ENCODE data around the gene IL12RB2.

IL12RB2 gene, protein sequence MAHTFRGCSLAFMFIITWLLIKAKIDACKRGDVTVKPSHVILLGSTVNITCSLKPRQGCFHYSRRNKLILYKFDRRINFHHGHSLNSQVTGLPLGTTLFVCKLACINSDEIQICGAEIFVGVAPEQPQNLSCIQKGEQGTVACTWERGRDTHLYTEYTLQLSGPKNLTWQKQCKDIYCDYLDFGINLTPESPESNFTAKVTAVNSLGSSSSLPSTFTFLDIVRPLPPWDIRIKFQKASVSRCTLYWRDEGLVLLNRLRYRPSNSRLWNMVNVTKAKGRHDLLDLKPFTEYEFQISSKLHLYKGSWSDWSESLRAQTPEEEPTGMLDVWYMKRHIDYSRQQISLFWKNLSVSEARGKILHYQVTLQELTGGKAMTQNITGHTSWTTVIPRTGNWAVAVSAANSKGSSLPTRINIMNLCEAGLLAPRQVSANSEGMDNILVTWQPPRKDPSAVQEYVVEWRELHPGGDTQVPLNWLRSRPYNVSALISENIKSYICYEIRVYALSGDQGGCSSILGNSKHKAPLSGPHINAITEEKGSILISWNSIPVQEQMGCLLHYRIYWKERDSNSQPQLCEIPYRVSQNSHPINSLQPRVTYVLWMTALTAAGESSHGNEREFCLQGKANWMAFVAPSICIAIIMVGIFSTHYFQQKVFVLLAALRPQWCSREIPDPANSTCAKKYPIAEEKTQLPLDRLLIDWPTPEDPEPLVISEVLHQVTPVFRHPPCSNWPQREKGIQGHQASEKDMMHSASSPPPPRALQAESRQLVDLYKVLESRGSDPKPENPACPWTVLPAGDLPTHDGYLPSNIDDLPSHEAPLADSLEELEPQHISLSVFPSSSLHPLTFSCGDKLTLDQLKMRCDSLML
- total RNA-seq, result 19.5 to 35.9 reads per million in 2 donors

DNA sequence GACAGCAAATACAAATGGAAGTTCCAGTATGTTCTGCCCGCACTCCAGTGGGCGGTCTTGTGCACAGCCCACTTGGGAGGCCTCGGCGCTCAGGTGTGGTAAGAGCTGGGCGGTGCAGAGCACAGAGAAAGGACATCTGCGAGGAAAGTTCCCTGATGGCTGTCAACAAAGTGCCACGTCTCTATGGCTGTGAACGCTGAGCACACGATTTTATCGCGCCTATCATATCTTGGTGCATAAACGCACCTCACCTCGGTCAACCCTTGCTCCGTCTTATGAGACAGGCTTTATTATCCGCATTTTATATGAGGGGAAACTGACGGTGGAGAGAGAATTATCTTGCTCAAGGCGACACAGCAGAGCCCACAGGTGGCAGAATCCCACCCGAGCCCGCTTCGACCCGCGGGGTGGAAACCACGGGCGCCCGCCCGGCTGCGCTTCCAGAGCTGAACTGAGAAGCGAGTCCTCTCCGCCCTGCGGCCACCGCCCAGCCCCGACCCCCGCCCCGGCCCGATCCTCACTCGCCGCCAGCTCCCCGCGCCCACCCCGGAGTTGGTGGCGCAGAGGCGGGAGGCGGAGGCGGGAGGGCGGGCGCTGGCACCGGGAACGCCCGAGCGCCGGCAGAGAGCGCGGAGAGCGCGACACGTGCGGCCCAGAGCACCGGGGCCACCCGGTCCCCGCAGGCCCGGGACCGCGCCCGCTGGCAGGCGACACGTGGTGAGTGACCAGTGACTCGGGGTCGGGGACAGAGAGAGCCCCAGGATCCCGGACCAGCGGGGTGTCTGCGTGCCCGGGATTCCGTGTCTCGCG, at the start of gene IL12RB2:
Gene IL12RB2 (plus strand): TSS at position 623 of the 810 bp plus-strand sequence. CDS start 12,496 bp downstream, outside the sequence.
- peak; percentile 17 for DNase-seq

DNA sequence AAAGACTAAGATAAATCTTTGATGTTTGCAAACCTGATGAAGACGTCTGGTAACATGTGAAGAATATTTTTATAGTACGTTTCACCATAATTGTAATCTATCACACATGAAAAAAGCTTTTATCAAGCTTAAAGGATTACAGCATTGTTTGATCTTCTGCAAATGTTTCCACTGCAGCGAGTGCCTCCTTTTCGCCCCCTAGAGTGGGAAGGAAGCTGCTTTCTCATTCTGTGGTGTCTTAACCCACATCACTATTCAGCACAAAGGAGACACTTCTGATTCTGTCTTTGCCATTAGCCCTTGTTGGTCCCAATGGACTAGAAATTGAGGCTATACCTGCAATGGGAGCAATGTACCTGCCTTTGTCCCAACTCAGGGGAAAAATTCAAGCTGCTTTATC, 46.0 kb upstream of the IL12RB2 start:
- no peak for DNase-seq

DNA sequence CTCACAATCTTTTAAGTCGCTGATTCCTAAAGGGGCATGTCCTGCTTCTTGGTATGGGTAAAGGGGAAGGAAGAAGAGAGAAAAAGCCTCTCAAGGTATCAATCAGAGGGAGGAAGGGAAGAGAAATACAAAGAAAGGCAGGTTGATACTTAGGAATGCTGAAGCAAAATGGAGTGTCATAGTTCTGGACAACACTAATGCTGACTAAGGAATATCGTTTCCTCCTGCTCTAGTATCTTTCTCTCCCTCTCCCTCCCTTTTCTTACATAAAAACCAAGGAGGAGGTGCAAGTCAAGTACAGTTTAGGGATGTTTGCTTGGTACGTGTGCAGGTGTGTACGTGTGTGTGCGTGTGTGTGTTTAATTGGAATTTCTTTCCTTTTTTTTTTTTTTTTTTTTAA, 44.9 kb upstream of the IL12RB2 start:
- no peak for DNase-seq

DNA sequence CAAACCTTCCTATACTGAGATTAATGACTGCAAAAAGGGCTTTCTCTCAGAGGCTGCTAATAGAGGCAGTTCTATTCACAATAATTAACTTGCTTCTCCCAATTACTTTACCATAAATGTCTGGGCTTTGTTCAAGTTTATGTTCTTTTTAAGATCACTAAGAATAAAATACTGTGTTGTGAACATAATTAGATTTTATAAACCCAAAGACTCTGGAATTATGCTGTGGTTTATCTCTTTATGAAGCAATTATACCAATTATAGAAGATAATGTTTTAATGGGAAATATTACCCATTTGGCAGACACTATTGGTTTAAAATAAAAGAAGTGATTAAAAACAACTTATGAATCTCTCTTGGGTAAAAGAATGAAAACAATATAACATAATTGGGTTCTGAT, 43.5 kb upstream of the IL12RB2 start:
- DNase-seq, result no peak

DNA sequence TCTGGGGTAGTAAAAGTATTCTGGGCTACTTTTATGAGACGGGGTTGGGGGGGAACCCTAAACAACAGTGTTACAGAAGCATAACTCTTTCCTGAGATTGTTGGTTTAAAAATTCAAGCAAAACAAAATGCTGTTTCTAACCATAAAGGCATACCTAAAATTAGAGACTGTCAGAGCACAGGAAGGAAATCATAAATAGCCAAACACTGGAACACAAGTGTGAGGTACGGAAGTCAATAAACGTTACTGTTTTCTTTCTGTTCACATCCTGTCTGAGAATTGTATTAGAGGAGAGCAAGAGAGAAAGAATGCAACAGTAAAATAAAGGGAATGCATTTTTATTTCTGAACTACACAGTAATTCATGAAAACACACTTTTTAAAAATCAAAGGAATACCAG, 42.8 kb upstream of the IL12RB2 start:
- DNase-seq, result no peak

DNA sequence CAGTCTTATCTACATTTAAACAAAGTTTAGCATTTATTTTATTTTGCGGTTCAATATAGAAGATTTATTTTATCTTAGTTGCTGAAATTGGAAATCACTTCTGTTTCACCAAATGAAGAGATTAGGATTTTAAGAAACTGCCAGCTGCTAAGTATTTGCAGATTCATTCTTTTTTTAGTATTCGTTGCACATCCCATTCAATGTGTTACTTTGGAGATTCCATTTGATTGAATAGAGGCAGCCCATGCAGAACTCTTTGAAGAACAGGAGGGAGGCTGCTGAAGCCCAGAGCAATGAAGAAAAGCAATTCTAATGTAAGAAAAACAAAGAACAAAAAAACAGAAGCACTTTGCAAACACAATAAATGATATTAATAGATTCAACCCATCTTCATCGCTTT, 38.6 kb upstream of the IL12RB2 start:
- DNase-seq, result no peak

DNA sequence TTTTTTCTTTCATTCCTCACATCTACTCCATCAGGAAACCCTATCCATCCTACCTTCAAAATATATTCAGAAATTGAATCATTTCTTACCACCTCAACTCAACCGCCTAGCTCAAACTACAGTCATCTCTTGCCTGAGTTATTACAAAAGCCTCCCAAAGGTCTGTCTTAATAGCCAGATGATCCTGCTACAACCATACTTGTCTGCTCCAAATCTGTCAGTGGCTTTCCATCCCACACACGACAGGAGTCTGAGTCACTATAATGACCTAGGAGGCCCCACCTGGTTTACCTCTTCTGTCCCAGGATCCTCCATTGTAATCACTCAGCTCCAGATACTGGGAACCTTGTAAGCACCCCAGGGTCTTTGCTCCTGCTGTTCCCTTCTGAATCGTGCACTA, 37.1 kb upstream of the IL12RB2 start:
- no peak for DNase-seq

DNA sequence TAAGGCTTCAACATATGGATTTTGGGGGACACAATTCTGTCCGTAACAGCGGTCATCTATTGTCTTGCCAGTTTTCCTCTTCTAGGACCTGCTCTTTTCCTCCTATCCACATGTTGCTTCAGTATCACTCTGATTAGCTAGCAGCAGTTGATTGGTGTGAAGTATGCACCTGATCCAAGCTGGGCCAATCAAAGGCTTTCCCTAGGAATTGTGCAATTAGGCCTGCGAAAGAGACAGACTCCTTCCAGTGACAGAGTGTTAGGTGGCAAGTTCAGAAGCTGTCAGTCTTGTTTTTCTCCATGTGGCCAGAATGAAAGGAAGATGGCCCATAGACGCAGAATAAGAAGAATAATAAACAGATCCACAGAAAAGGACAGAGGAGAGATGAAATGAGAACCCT, 34.1 kb upstream of the IL12RB2 start:
- DNase-seq, result no peak

DNA sequence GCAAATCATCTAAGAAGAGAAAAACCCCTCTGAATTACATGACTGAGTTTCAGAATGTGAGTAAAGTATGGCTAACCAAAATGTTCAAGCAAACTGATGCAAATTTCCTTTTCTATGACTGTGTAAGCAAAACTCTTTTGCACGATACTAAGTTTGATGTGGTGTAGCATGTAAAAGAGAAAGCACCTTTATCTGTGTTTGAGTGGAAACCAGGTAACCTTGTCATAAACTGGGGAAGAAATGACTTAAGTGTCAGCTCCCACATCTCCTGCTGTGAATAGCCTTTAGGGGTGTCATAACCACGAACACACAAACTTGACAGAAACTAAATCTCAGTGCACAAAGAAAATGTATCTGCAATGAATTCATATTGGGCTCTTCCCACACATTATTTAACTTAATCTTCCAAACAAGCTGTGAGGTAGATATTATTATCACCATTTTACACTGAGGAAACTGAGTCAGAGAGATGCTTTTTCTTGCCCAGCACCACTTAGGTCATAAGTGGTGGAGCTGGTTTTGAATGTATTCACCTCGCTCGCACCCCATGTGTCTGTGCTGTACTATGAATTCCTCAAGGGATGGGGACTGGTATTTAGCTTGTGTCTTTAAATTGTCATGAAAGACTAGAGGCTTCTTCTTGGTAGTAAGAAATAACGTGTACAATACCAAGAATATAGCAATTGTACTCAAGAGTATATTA, 32.9 kb upstream of the IL12RB2 start:
- no peak for DNase-seq

DNA sequence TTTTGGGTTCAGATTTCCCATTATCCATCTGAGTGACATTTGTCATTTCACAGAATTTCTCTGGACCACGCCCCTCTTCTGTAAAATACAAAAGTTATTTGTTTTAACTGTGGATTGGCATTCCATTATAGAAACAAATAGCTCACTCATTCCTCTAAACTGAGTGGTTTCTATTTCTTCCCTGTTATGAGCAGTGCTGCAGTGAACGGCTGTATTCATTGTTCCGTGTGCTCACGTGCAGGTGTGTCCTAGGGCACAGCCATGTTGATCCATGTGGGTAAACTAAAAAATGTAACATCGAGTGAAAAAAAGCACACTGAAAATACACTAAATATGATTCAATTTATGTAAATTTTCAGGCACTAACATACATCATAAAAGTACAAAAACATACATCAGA, 27.0 kb upstream of the IL12RB2 start:
- DNase-seq, result no peak

DNA sequence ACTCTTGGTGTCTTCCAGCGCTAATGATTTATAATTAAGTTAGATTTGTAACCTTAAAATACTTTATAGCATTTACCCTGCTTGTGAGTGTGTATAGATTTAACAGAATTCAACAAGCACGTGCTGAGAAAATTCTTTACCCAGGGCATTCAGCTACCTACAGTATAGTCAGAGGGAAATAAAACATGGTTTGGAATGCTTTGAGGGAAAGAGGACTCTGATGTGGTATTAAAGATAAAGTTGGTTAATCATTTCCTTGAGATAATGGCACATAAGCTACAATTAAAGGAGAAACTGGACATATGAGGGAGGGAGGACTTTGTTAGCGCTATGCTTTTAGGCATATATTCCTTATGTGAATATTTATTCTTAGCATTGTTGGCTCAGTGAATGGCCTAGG, 26.4 kb upstream of the IL12RB2 start:
- no peak for DNase-seq

DNA sequence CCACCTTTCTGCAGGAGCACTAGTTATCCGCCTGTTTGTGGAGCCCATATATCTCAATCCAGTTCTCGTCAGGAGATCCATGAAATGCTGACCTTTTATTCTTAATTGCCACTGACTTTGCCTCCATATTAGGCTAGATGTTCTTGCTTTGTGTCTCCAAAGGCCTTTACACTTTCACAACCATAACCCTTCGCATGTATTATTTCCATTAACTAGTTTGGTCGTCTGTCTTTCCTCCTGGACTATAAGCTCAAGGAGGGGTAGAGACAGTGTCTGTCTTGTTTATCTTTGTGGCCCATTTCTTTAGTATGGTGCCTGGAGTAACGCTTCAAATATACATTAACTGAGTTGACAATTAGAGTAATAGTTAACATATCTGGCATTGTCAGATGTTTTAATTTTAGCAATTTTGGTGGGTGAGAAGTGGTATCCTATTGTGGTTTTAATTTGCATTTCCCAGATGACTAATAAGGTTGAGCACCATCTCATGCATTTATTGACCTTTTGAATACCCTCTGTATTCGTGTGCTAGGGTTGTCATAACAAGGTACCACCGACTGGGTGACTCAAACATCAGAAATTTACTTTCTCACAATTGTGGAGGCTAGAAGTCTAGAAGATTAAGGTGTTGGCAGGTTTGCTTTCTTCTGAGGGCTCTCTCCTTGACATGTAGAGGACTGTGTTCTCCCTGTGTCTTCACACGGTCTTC, 21.7 kb upstream of the IL12RB2 start:
- DNase-seq, result no peak

DNA sequence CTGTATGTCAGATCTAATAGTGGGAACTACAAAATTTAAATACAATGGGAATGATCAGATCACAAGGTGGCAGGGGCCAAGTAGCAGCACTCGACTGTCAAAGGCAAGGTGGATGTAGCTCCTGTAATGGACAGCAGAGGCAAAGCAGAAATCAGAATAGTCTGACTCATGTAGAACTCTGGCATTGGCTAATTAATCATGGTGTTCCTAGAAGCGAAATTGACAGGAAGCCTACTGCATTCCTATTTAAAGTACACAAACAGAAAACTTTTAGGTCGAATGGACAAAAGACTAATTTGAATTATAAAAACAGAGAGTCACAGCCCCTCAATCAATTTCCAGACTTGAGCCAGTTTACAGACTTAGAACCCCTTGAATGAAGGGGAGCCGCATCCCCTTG, 17.4 kb upstream of the IL12RB2 start:
- no peak for DNase-seq

DNA sequence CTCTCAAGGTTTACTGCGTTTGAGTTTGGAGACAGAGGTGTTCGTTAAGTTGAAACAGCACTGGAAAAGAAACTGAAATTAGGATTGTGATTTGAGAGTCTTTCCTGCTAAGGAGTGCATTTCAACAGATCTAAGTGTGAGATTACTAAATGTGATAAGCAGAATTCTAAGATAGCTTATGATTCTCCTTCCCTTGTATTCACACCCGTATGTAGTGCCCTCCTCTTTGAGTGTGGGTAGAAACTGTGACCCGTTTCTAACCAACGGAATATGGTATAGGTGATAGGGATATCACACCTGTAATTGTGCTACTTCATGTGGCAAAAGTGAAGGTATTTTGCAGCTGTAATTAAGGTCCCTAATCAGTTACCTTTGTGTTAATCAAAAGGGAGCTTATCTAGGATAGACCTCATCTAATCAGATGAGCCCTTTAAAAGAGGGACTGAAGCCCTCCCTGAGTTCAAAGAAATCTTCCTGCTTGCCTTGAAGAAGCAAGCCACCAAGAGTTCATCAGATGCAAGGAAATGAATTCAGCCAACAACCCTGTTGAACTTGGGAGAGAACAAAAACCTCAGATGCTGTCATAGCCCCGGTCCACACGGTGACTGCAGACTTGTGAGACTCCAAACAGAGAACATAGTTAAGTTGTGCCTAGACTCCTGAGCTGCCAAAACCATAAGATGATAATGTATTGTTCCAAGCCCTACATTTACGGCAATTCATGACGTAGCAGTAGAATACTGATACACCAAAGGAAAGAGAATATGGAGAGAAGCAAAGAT, 12.6 kb upstream of the IL12RB2 start:
- DNase-seq, result no peak

DNA sequence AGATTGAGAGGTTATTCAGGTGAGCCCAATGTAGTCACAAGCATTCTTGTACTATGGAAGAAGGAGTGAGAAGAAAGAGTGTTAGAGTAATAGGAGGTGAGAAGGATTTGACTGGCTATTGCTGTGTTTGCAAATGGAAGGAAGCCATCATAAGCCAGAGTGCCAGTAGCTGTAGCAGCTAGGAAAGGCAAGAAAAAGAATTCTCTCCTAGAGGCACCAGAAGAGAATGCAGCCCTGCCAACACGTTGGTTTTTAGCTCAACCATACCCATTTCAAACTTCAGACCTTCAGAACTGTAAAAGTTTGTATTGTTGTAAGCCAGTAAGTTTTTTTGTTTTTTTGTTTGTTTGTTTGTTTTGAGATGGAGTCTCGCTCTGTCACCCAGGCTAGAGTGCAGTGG, 8.9 kb upstream of the IL12RB2 start:
- DNase-seq, result no peak

DNA sequence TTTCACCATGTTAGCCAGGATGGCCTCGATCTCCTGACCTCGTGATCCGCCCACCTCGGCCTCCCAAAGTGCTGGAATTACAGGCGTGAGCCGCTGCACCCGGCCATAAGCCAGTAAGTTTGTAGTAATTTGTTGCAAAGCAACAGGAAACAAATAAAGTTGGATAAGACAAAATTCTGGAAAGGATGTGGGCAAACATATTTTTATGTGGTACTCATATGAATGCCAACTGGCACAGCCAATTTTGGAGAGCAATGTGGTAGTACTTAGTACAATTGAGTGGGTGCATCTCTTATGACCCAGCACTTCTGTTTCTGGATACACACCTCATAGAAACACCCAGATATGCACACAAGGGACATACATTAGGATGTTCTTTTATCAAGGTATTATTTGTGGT, 8.4 kb upstream of the IL12RB2 start:
- no peak for DNase-seq

DNA sequence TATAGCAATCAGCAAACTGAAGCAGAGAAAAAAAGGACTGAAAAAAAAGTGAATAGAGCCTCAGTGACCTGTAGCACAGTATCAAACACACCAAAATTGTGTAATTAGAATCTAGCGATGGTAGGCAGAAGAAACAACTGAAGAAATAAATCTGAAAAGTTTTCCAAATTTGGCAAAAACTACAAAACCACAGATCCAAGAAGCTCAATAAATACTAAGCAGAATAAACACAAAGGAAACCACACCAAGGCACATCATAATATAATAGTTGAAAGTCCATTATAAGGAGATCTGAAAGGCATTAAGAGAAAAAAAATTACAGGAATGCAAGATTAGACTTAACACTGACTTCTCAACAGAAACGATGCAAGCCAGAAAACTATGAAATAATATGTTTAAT, 7.1 kb upstream of the IL12RB2 start:
- no peak for DNase-seq

DNA sequence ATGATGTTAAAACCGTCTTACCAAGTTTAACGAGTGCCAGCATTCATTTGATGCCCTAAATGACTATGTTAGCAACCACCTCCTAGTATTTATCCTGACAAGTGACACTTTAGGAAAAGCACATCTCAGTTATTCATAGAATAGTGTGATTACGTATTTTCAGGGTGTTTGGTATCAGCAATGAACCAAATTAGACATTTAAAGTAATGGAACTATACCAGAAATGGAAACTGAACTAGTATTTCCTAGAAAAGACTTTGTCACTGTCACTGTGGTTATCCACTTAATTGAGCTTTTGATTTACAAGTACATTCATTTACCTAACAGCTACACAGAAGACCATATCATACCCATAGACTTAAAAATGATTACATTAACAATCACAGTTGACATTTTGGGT, 3.6 kb upstream of the IL12RB2 start:
- DNase-seq, result no peak

DNA sequence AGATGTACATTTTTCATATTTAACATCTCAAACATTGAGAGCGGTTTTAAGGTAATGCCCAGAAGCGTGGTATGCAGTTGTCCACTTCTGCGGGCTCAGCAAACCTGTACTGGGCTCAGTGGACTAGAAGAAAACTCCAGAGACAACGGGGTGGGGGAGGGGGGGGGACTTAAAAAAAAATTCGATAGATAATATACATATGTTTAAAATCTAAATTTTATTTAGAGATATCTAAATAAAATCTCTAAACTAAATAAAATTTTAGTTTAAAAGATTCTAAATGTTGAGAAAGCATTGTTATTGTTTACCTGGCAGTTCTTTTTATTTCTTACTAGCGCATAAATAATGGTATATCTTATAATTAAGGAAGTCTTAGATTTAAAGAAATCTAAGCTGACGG, 1.1 kb upstream of the IL12RB2 start:
- no peak for DNase-seq

DNA sequence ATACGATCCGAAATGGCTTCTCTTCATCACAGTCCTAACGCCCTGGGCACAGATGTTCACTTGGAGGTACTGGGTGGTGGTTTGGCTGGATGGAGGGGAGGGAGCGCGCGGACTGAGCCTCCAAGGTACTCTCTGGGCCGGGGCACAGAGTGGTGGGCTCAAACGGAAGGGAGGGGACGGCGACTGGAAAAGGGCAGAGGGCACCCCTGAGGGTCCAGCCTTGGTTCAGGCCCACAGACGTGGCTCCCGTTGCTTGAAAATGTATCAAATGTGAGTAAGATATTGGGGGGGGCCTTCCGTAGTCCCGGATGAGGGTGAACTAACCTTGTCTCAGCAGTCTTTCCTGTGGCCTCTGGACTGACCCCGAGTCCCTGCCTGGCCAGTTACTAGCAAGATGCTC, 463 bp downstream of the IL12RB2 start:
- DNase-seq, result no peak

DNA sequence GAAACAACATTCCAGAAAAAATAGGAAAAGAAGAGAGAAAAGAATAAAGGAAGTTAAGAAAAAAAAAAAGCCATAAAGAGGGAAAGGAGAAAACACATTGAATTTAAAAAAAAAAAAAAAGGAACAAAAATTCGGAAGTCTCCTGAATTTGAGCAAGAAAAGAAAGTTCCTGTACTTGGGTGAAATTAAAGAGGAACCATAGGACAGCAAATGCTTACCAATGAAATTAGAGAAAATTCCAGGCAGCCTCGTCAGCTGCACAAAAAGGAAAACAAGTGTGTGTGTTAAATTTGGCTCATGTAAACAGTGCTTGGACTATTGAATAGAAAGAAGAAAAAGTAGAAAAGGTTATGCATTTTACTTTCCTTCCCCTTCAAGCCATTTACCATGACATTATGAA, 4.9 kb downstream of the IL12RB2 start:
- DNase-seq, result no peak

Measured in activated gamma-delta T cell (primary cell).